Ishikawa (cell line): Measurements from ENCODE around the gene ANTXR1.

ENCODE experiments used
- CEBPB ChIP-seq: IDR thresholded peaks from 2 replicates; pipeline ENCODE4 v1.6.1; 2012
- CREB1 ChIP-seq: IDR thresholded peaks from 2 replicates; pipeline ENCODE4 v1.6.1; 2012; ENCODE audit warnings: low read depth
- EGR1 ChIP-seq: IDR thresholded peaks from 2 replicates; pipeline ENCODE4 v1.6.1; 2012
- EP300 ChIP-seq: IDR thresholded peaks from 2 replicates; pipeline ENCODE4 v1.6.1; 2012; ENCODE audit warnings: borderline replicate concordance
- FOXM1 ChIP-seq: IDR thresholded peaks from 2 replicates; pipeline ENCODE4 v1.6.1; 2012; ENCODE audit warnings: low read depth, borderline replicate concordance
- NFIC ChIP-seq: IDR thresholded peaks from 2 replicates; pipeline ENCODE4 v1.6.1; 2012
- RAD21 ChIP-seq: IDR thresholded peaks from 2 replicates; pipeline ENCODE4 v1.6.1; 2012; ENCODE audit warnings: low read depth
- TAF1 ChIP-seq: IDR thresholded peaks from 2 replicates; pipeline ENCODE4 v1.6.1; 2012; ENCODE audit warnings: low read depth, mild to moderate bottlenecking
- TCF12 ChIP-seq: IDR thresholded peaks from 2 replicates; pipeline ENCODE4 v1.6.1; 2012; ENCODE audit warnings: low read depth
- TEAD4 ChIP-seq: IDR thresholded peaks from 2 replicates; pipeline ENCODE4 v1.6.1; 2012
- YY1 ChIP-seq: IDR thresholded peaks from 2 replicates; pipeline ENCODE4 v1.6.1; 2012; ENCODE audit warnings: low read depth
- ZBTB7A ChIP-seq: IDR thresholded peaks from 2 replicates; pipeline ENCODE4 v1.6.1; 2012; ENCODE audit warnings: low read depth
- TF ChIP-seq, protein P1 (sequence below): IDR thresholded peaks from 2 replicates; pipeline ENCODE4 v1.6.1; 2012
- TF ChIP-seq, protein P2 (sequence below): IDR thresholded peaks from 2 replicates; pipeline ENCODE4 v1.6.1; 2012; ENCODE audit warnings: low read depth, mild to moderate bottlenecking
- TF ChIP-seq, protein P3 (sequence below): IDR thresholded peaks from 2 replicates; pipeline ENCODE4 v1.6.1; 2012

Gene ANTXR1

DNA sequence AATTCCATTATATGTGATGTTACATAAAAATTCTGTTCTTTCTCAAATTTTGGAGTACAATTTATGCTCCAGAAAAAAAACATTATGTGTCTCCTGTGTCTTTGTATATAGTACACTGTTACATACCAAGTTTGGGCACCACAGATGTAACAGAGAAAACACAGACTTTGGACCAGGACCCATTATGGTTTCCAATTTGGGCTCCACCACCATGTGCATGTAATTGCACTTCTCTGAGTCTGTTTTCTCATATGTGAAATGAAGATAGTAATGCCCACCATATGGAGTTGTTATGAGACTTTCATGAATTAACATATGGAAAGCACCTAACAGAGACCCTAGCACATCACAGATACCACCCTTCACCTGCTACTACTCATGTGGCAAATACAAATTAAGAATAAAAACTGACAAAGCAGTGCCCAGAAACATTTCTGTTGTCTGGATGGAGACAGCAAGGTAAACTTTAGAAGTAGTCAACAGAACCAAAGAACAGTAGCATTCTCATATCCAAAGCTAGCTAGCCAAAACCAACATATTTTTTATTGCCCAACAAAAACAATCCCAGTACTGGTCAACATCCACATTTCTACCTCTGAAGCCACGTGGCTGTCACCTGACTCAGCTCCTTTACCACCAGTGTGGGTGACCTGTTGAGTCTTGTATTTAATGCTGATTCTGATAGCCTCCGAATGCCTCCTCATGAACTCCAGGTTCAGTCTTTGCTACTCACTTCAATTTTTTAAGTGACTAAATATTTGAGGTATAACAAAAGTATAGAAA lies 42.9 kb downstream of the ANTXR1 start:
- TF ChIP-seq TAF1 (no peak), EP300 (no peak), NFIC (no peak), TCF12 (no peak), CEBPB (no peak), RAD21 (no peak), CREB1 (no peak), EGR1 (no peak), ZBTB7A (no peak)
- TF ChIP-seq, protein P1, sequence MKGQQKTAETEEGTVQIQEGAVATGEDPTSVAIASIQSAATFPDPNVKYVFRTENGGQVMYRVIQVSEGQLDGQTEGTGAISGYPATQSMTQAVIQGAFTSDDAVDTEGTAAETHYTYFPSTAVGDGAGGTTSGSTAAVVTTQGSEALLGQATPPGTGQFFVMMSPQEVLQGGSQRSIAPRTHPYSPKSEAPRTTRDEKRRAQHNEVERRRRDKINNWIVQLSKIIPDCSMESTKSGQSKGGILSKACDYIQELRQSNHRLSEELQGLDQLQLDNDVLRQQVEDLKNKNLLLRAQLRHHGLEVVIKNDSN = no peak
- TF ChIP-seq, protein P2, sequence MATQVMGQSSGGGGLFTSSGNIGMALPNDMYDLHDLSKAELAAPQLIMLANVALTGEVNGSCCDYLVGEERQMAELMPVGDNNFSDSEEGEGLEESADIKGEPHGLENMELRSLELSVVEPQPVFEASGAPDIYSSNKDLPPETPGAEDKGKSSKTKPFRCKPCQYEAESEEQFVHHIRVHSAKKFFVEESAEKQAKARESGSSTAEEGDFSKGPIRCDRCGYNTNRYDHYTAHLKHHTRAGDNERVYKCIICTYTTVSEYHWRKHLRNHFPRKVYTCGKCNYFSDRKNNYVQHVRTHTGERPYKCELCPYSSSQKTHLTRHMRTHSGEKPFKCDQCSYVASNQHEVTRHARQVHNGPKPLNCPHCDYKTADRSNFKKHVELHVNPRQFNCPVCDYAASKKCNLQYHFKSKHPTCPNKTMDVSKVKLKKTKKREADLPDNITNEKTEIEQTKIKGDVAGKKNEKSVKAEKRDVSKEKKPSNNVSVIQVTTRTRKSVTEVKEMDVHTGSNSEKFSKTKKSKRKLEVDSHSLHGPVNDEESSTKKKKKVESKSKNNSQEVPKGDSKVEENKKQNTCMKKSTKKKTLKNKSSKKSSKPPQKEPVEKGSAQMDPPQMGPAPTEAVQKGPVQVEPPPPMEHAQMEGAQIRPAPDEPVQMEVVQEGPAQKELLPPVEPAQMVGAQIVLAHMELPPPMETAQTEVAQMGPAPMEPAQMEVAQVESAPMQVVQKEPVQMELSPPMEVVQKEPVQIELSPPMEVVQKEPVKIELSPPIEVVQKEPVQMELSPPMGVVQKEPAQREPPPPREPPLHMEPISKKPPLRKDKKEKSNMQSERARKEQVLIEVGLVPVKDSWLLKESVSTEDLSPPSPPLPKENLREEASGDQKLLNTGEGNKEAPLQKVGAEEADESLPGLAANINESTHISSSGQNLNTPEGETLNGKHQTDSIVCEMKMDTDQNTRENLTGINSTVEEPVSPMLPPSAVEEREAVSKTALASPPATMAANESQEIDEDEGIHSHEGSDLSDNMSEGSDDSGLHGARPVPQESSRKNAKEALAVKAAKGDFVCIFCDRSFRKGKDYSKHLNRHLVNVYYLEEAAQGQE = no peak

DNA sequence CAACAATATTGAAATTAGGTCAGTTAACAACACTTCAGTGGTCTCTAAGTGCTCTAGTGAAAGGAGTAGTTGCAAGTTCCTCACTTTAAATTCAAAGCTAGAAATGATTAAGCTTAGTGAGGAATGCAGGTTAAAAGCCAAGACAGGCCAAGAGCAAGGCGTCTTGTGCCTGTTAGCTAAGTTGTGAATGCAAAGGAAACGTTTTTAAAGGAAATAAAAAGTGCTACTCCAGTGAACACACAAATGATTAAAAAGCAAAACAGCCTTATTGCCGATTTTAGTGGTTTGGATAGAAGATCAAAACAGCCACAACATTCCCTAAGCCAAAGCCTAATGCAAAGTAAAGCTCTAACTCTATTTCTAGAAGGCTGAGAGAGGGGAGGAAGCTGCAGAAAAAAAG lies 44.7 kb downstream of the ANTXR1 start:
- no peak for TF ChIP-seq TCF12
- no peak for TF ChIP-seq EGR1
- TF ChIP-seq, protein P2 = no peak
- TF ChIP-seq, protein P3, sequence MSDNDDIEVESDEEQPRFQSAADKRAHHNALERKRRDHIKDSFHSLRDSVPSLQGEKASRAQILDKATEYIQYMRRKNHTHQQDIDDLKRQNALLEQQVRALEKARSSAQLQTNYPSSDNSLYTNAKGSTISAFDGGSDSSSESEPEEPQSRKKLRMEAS = no peak
- TF ChIP-seq EP300 = no peak
- no peak for TF ChIP-seq ZBTB7A
- TF ChIP-seq CEBPB = no peak
- TF ChIP-seq, protein P1 = no peak
- TF ChIP-seq NFIC = no peak
- TF ChIP-seq CREB1 = no peak
- TF ChIP-seq YY1 = no peak
- TF ChIP-seq TEAD4 = no peak
- no peak for TF ChIP-seq RAD21
- TF ChIP-seq FOXM1 = no peak
- no peak for TF ChIP-seq TAF1

DNA sequence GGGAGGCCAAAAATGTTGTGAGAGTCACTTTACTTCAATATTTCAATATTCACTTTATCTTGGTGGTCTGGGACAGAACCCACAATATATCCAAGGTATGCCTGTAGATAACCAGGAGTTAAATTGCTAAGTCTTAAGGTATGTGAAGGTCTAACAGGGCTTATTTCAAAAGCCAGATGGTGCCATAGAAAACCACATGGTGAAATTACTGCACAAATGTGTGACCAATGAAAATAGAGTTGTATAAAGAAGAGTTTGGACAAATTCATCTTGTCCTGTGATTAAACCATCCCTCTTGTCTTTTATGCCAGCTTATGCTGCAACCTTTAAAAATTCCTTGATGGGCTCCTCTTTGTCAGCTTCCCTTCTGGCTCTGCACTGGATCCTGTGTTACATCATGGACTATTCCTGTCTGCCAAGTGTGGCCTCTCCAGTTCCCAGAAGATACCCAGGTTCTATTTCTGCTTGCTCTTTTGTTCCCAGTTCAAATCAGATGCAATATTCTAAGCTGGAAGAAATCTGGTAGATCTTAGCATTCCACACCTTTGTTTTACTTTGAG lies 46.8 kb downstream of the ANTXR1 start:
- TF ChIP-seq NFIC = no peak
- TF ChIP-seq, protein P3 = no peak
- no peak for TF ChIP-seq FOXM1
- no peak for TF ChIP-seq EGR1
- TF ChIP-seq CREB1 = no peak
- no peak for TF ChIP-seq TCF12
- TF ChIP-seq YY1 = no peak
- TF ChIP-seq, protein P1 = no peak
- TF ChIP-seq, protein P2 = no peak
- TF ChIP-seq TAF1 = no peak
- TF ChIP-seq EP300 = no peak
- TF ChIP-seq TEAD4 = no peak
- TF ChIP-seq ZBTB7A = no peak
